ENCODE measurements around the gene MYO1E.
A peak's percentile ranks its signal among the peaks of the same experiment; 100 is the strongest.

MYO1E gene

DNA sequence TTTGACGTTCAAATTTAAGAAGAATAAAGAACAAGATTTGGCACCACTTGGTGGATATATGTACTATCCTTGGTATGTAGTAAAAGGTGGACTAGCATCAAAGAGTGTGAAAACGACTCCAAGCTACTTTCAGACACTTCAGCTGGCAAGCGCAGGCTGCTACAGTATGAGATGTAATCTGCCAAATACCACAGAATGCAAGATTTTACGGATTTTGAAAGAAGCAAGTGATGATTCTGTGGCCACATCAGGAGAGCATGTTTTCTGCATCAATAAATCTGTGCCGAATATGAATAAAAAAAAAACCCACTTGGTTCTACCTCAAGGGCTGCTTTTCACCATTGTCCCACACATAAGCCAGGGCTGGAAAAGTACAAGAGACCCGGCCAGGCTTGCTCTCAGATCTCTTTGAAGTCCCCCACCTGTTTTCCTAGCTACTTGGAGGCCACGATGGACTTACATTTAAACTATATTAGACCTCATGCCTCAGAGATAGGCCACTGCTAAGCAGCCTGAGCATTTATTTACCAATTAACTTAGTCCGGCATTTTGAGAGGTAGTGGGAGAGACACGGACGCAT, 37.4 kb downstream of the MYO1E start:
- Mint-ChIP-seq H3K36me3 (ENCODE audit: low read depth) (no peaks in the 10 kb centered on the region), H3K27me3 (ENCODE audit: low read depth) (peaks cover 4% of the 10 kb centered on the region), H3K4me3 (no peak overlapping the region), H3K4me1 (no peaks in the 10 kb centered on the region), H3K27ac (no peak overlapping the region), H3K9me3 (no peaks in the 10 kb centered on the region)
- TF ChIP-seq, protein P1, sequence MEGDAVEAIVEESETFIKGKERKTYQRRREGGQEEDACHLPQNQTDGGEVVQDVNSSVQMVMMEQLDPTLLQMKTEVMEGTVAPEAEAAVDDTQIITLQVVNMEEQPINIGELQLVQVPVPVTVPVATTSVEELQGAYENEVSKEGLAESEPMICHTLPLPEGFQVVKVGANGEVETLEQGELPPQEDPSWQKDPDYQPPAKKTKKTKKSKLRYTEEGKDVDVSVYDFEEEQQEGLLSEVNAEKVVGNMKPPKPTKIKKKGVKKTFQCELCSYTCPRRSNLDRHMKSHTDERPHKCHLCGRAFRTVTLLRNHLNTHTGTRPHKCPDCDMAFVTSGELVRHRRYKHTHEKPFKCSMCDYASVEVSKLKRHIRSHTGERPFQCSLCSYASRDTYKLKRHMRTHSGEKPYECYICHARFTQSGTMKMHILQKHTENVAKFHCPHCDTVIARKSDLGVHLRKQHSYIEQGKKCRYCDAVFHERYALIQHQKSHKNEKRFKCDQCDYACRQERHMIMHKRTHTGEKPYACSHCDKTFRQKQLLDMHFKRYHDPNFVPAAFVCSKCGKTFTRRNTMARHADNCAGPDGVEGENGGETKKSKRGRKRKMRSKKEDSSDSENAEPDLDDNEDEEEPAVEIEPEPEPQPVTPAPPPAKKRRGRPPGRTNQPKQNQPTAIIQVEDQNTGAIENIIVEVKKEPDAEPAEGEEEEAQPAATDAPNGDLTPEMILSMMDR (IDR thresholded peaks at IDR 0.05; ENCODE audit: unreplicated experiment in 3 of 3) = no peak

DNA sequence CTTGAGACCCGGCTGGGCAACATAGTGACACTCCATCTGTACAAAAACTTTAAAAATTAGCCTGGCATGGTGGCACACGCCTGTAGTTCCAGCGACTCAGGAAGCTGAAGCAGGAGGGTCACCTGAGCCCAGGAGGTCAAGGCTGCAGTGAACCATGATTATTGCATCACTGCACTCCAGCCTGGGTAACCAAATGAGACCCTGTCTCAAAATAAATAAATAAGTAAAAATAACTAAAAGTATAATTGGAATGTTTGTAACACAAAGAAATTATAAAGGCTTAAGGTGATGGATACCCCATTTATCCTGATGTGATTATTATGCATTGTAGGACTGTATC, 38.6 kb downstream of the MYO1E start:
- Mint-ChIP-seq H3K4me1 (peaks cover 5% of the 10 kb centered on the region), H3K9me3 (no peaks in the 10 kb centered on the region), H3K27ac (no peak overlapping the region), H3K4me3 (no peak overlapping the region), H3K27me3 (ENCODE audit: low read depth) (peaks cover 4% of the 10 kb centered on the region), H3K36me3 (ENCODE audit: low read depth) (no peaks in the 10 kb centered on the region)
- TF ChIP-seq, protein P1 (IDR thresholded peaks at IDR 0.05; ENCODE audit: unreplicated experiment in 3 of 3) = no peak

DNA sequence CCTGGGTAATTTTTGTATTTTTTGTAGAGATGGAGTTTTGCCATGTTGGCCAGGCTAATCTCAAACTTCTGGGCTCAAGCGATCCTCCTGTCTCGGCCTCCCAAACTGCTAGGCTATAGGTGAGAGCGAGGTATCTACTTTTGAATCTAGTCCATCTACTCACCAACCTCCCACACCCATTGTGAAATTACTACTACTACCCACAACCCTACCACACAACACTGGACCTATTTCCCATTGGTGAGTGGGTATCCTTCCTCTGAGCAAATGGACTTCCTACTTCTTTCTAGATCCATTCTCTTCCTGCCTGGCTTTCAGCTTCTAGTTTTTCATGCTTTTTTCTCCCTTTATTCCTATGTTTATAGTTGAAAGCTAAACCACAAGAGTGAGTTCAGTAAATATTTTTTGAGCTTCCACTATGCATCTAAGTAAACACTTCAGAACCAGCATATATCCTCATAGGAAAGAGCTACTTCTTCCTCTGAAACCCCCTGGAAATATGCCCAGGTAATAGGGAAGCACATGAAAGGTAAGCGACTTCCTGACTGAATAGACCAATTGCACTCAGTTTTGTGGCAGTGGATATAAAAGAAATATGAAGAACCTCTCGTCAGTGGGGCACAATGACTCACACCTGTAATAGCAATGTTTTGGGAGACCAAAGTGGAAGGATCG, 39.1 kb downstream of the MYO1E start:
- Mint-ChIP-seq H3K4me3 (no peak overlapping the region), H3K27ac (no peak overlapping the region), H3K9me3 (no peaks in the 10 kb centered on the region), H3K36me3 (ENCODE audit: low read depth) (no peaks in the 10 kb centered on the region), H3K4me1 (peaks cover 5% of the 10 kb centered on the region), H3K27me3 (ENCODE audit: low read depth) (peaks cover 4% of the 10 kb centered on the region)
- TF ChIP-seq, protein P1 (IDR thresholded peaks at IDR 0.05; ENCODE audit: unreplicated experiment in 3 of 3) = no peak

DNA sequence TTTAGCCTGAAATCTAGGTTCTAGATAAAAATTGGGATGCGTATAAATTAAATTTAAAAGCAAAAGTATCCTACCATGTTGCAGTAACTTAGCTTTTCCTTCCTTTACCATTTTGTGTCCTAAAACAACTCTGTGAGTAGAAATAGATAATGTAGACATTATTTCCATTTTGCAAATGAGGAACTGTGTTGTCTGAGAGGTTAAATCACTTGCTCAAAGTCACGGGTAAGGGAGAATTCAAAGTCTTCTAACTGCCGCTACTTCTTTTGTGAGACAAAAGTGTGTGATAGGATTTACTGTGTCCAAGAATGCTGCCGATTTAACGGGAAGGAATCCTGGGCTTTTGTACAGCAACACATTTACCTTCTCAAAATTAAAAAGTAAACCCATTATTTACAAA, 40.7 kb downstream of the MYO1E start:
- H3K27ac Mint-ChIP-seq = no peak overlapping the region
- H3K9me3 Mint-ChIP-seq = no peaks in the 10 kb centered on the region
- peaks cover 4% of the 10 kb centered on the region for H3K27me3 Mint-ChIP-seq (ENCODE audit: low read depth)
- TF ChIP-seq, protein P1 (IDR thresholded peaks at IDR 0.05; ENCODE audit: unreplicated experiment in 3 of 3) = no peak
- no peaks in the 10 kb centered on the region for H3K36me3 Mint-ChIP-seq (ENCODE audit: low read depth)
- H3K4me3 Mint-ChIP-seq = no peak overlapping the region
- peaks cover 5% of the 10 kb centered on the region for H3K4me1 Mint-ChIP-seq

DNA sequence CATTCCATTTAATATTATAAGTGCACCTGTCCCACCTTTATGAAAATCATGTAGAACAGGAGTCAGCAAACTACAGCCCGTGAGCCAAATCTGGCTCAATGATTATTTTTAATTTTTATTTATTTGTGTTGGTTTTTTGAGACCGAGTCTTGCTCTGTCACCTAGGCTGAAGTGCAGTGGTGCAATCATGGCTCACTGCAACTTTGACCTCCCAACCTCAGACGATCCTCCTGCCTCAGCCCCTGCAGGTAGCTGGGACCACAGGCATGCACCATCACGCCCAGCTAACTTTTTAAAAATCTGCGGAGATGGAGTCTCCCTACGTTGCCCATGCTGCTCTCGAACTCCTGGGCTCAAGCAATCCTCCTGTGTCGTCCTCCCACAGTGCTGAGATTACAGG, 42.0 kb downstream of the MYO1E start:
- H3K4me1 Mint-ChIP-seq = peaks cover 5% of the 10 kb centered on the region

More for the DNA sequence above, 42.0 kb downstream of the MYO1E start:
- peaks cover 4% of the 10 kb centered on the region for H3K27me3 Mint-ChIP-seq (ENCODE audit: low read depth)
- H3K9me3 Mint-ChIP-seq = no peaks in the 10 kb centered on the region
- TF ChIP-seq, protein P1 (IDR thresholded peaks at IDR 0.05; ENCODE audit: unreplicated experiment in 3 of 3) = no peak
- H3K4me3 Mint-ChIP-seq = no peak overlapping the region
- peak overlapping the region in 1 of 3 experiments; percentile 49 for H3K27ac Mint-ChIP-seq
- H3K36me3 Mint-ChIP-seq (ENCODE audit: low read depth) = no peaks in the 10 kb centered on the region

Measured in nephron (organoid).